Measurements from ENCODE around the gene KAT6B.

GRCh38 chr10:74977072-74977471 is 150.7 kb downstream of the KAT6B start:
- TF ChIP-seq CTCF (conservative IDR thresholded peaks at IDR 0.05; ENCODE audit: low read depth, low read length) = no peak
- TF ChIP-seq EZH2 (IDR thresholded peaks at IDR 0.05; ENCODE audit: borderline replicate concordance, low read depth, low read length, poor library complexity, severe bottlenecking) = no peak

Measured in A673 (cell line).